Glutamatergic neuron (in vitro differentiated cells): ENCODE measurements around the gene CFAP20DC. TPM values are rescaled to one million over a fixed set of nuclear protein-coding genes. Genes with fewer than 3 reads are reported as not detected.
"Not testable (repeated sequence)": the region's sequence is repeated elsewhere in the genome, so short reads cannot be mapped to it uniquely, and the experiment has no call there.

ENCODE experiments used
- DNase-seq: peaks from one replicate; pipeline ENCODE4 v3.0.0; 2022
- H3K27ac Mint-ChIP-seq: one replicate; pipeline ENCODE4 v1.8.0; 2020; ENCODE audit warnings: mild to moderate bottlenecking, mixed read lengths, inconsistent platforms; ENCODE audit not compliant: unreplicated experiment
- H3K27me3 Mint-ChIP-seq: one replicate; pipeline ENCODE4 v1.8.0; 2020; ENCODE audit warnings: mild to moderate bottlenecking, moderate library complexity, mixed read lengths, inconsistent platforms; ENCODE audit not compliant: unreplicated experiment
- H3K36me3 Mint-ChIP-seq: one replicate; pipeline ENCODE4 v1.8.0; 2020; ENCODE audit warnings: mild to moderate bottlenecking, mixed read lengths, inconsistent platforms; ENCODE audit not compliant: unreplicated experiment
- H3K4me1 Mint-ChIP-seq: one replicate; pipeline ENCODE4 v1.8.0; 2020; ENCODE audit warnings: mild to moderate bottlenecking, low read depth, mixed read lengths, inconsistent platforms; ENCODE audit not compliant: unreplicated experiment
- H3K4me3 Mint-ChIP-seq: one replicate; pipeline ENCODE4 v1.8.0; 2020; ENCODE audit warnings: mild to moderate bottlenecking, mixed read lengths, inconsistent platforms; ENCODE audit not compliant: unreplicated experiment
- H3K9me3 Mint-ChIP-seq: one replicate; pipeline ENCODE4 v1.8.0; 2020; ENCODE audit warnings: mild to moderate bottlenecking, moderate library complexity, mixed read lengths, inconsistent platforms; ENCODE audit not compliant: unreplicated experiment
- long read RNA-seq: library from polyadenylated mRNA; unstranded; transcript quantifications from one replicate; pipeline ENCODE4 v2.0.0, GENCODE V29; 2020; ENCODE audit not compliant: unreplicated experiment
- total RNA-seq: library from RNA; stranded (reverse); fragmentation: NEBNext Ultra II Directional; extraction: Animal tissue kit (Norgen Biotek cat#: 25700); gene quantifications from one replicate; pipeline ENCODE4 v1.2.1, GENCODE V29; 2021; ENCODE audit not compliant: unreplicated experiment
- TF ChIP-seq, protein P1 (sequence below): fragments of 200-600 bp; sonication (generic); IDR thresholded peaks from one replicate; pipeline ENCODE4 v1.5.0; 2021; ENCODE audit not compliant: partially characterized antibody, unreplicated experiment

CFAP20DC gene
- total RNA-seq, result 8.4 TPM
- long read RNA-seq, partial matches to known transcripts, result 0 of 2 reads
- long read RNA-seq, other reads (novel, unspliced or antisense), result 2 of 2 reads

DNA sequence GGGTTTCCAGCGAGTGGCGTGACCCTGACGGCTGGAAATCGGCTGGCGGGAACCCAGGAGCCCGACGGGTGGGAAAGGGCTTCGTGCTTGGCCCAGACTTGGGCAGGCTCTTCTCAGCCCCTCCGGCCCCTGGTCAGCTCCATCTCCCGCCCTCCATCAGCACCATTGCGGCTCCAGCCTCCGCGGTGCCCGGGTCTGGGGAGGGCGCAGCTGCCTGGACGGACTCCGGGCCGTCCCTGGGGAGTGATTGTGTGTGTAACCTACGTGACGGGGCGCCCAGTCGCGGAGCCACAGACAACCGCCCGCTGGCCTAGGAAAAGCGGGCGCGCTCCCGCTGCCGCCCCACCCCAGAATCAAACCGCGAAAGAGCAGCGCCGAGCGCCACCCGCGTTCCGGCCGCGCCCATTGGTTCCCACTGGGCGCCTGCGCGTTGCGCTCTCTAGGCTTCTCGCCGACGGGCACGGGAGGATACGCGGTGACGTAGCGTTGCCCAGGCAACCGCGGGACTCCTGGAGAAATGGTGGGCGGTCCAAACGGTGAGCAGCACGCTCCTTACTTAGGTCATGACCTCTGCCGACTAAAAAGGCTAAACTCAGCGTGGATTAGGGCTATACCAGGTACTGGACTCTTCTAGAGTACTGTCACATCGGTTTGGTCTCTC lies at the start of gene CFAP20DC:
Gene CFAP20DC, minus strand, starts transcription at position 355 of the 661 bp plus-strand sequence. CDS start 394 bp downstream, outside the sequence.
- Mint-ChIP-seq H3K27me3 (peaks cover 3% of the 10 kb centered on the region), H3K4me3 (peak within 1 kb of the TSS; percentile 81), H3K36me3 (no peaks in the 10 kb centered on the region), H3K9me3 (peaks cover 2% of the 10 kb centered on the region), H3K27ac (peak within 1 kb of the TSS; percentile 66), H3K4me1 (peaks cover 6% of the 10 kb centered on the region)
- TF ChIP-seq, protein P1, sequence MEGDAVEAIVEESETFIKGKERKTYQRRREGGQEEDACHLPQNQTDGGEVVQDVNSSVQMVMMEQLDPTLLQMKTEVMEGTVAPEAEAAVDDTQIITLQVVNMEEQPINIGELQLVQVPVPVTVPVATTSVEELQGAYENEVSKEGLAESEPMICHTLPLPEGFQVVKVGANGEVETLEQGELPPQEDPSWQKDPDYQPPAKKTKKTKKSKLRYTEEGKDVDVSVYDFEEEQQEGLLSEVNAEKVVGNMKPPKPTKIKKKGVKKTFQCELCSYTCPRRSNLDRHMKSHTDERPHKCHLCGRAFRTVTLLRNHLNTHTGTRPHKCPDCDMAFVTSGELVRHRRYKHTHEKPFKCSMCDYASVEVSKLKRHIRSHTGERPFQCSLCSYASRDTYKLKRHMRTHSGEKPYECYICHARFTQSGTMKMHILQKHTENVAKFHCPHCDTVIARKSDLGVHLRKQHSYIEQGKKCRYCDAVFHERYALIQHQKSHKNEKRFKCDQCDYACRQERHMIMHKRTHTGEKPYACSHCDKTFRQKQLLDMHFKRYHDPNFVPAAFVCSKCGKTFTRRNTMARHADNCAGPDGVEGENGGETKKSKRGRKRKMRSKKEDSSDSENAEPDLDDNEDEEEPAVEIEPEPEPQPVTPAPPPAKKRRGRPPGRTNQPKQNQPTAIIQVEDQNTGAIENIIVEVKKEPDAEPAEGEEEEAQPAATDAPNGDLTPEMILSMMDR, result no peak
- peak; percentile 95 for DNase-seq

DNA sequence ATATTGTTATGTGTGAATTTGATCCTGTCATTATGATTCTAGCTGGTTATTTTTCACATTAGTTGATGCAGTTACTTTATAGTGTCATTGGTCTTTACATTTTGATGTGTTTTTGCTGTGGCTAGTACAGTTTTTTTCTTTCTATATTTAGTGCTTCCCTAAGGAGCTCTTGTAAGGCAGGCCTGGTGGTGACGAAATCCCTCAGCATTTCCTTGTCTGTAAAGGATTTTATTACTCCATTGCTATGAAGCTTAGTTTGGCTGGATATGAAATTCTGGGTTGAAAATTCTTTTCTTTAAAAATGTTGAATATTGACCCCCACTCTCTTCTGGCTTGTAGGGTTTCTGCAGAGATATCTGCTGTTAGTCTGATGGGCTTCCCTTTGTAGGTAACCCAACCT lies 48.7 kb upstream of the CFAP20DC start:
- not testable (repeated sequence) for H3K4me3 Mint-ChIP-seq, H3K9me3 Mint-ChIP-seq, DNase-seq, H3K4me1 Mint-ChIP-seq, H3K27me3 Mint-ChIP-seq, H3K27ac Mint-ChIP-seq, H3K36me3 Mint-ChIP-seq

DNA sequence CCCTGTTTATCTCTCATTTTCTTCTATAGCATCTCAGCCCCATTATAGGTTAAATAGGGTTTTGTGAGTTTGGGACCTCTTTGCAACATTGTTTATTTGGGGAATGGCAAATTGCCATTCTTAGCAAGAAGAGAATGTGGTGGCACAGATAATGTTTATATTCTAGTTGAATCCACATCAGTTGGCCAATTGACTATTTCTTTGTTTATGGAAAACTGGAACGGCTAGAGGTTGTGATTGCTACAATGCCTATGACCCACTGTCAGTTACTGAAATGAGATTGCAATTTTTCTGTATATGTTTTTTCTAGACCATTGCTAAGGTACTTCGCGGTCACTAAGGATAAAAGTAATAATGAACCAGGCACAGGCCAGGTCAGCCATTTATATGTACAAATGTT lies 44.6 kb upstream of the CFAP20DC start:
- peaks cover under 1% of the 10 kb centered on the region for H3K27me3 Mint-ChIP-seq
- H3K9me3 Mint-ChIP-seq, result peaks cover 2% of the 10 kb centered on the region
- no peak for DNase-seq
- no peaks in the 10 kb centered on the region for H3K4me1 Mint-ChIP-seq
- H3K36me3 Mint-ChIP-seq, result peaks cover 7% of the 10 kb centered on the region
- H3K27ac Mint-ChIP-seq, result no peak overlapping the region
- TF ChIP-seq, protein P1, result no peak
- no peak overlapping the region for H3K4me3 Mint-ChIP-seq

DNA sequence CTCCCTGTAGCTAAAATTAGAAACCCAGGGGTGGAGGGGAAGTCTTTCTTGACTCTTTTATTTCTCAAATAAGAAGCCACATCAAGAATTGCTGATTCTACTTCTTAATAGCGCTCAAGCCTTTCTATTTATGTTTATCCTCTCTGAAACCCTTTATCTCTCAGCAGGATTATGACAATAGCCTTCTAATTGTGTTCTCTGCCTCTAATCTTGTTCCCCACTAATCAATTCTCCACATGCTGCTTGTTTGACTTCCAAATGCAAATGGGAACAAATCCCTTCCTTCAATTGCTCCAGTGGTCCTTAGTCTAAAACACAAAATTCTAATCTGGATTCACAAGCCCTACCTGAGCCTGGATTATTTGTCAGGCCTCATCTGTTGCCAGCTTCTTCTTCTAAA lies 43.7 kb upstream of the CFAP20DC start:
- Mint-ChIP-seq H3K36me3 (peaks cover 7% of the 10 kb centered on the region), H3K4me3 (no peak overlapping the region), H3K27ac (no peak overlapping the region), H3K4me1 (no peaks in the 10 kb centered on the region), H3K9me3 (peaks cover 2% of the 10 kb centered on the region), H3K27me3 (no peaks in the 10 kb centered on the region)
- TF ChIP-seq, protein P1, result no peak
- DNase-seq, result no peak

DNA sequence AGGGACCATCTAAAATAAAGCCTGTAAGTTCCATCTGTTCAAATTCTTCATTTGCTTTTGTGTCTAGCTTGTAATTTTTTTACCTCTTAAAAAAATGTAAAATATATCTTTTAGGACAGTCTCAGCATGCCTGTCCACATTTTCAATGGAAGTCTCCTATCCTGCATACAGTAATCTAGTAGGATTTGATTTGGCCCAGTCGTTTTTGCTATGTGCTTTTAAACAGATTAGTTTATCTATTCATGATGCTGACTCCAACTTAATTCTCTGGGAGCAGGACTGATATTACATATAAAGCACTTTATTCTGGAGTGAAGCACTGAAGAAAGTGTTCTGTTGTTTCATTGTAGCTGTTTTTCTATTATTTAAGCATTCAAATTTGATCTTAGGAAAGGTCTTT lies 38.9 kb upstream of the CFAP20DC start:
- DNase-seq, result no peak

More for the DNA sequence above, 38.9 kb upstream of the CFAP20DC start:
- TF ChIP-seq, protein P1, result no peak
- no peaks in the 10 kb centered on the region for H3K36me3 Mint-ChIP-seq
- H3K27ac Mint-ChIP-seq, result no peak overlapping the region
- H3K4me1 Mint-ChIP-seq, result no peaks in the 10 kb centered on the region
- H3K9me3 Mint-ChIP-seq, result no peaks in the 10 kb centered on the region
- H3K4me3 Mint-ChIP-seq, result no peak overlapping the region
- no peaks in the 10 kb centered on the region for H3K27me3 Mint-ChIP-seq
